ENCODE results near the gene RCAN2.

GRCh38 chr6:46357591-46357990 is 133.7 kb downstream of the RCAN2 start:
- TF ChIP-seq TCF7L2 (IDR thresholded peaks at IDR 0.05; ENCODE audit: low read depth, low read length), result no peak
- TF ChIP-seq, protein P1, sequence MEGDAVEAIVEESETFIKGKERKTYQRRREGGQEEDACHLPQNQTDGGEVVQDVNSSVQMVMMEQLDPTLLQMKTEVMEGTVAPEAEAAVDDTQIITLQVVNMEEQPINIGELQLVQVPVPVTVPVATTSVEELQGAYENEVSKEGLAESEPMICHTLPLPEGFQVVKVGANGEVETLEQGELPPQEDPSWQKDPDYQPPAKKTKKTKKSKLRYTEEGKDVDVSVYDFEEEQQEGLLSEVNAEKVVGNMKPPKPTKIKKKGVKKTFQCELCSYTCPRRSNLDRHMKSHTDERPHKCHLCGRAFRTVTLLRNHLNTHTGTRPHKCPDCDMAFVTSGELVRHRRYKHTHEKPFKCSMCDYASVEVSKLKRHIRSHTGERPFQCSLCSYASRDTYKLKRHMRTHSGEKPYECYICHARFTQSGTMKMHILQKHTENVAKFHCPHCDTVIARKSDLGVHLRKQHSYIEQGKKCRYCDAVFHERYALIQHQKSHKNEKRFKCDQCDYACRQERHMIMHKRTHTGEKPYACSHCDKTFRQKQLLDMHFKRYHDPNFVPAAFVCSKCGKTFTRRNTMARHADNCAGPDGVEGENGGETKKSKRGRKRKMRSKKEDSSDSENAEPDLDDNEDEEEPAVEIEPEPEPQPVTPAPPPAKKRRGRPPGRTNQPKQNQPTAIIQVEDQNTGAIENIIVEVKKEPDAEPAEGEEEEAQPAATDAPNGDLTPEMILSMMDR (IDR thresholded peaks at IDR 0.05), result no peak
- no peak for TF ChIP-seq POLR2AphosphoS5 (IDR thresholded peaks at IDR 0.05; ENCODE audit: low read depth, low read length)
